ENCODE measurements around the gene PAFAH1B2. TPM values are rescaled to one million over a fixed set of nuclear protein-coding genes. Genes with fewer than 3 reads are reported as not detected.
A peak's percentile ranks its signal among the peaks of the same experiment; 100 is the strongest.

The PAFAH1B2 gene
- total RNA-seq, 1 donor: 151 TPM

DNA sequence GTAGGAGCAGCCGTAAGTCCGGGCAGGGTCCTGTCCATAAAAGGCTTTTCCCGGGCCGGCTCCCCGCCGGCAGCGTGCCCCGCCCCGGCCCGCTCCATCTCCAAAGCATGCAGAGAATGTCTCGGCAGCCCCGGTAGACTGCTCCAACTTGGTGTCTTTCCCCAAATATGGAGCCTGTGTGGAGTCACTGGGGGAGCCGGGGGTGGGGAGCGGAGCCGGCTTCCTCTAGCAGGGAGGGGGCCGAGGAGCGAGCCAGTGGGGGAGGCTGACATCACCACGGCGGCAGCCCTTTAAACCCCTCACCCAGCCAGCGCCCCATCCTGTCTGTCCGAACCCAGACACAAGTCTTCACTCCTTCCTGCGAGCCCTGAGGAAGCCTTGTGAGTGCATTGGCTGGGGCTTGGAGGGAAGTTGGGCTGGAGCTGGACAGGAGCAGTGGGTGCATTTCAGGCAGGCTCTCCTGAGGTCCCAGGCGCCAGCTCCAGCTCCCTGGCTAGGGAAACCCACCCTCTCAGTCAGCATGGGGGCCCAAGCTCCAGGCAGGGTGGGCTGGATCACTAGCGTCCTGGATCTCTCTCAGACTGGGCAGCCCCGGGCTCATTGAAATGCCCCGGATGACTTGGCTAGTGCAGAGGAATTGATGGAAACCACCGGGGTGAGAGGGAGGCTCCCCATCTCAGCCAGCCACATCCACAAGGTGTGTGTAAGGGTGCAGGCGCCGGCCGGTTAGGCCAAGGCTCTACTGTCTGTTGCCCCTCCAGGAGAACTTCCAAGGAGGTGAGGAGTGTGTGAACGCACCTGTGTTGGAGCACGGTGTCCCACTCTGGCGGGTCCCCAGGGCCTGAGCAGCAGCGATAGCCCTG, 55.2 kb downstream of the PAFAH1B2 start, which contains the start of gene TAGLN:
TAGLN (plus strand) TSS at position 318 of the 863 bp plus-strand sequence. CDS start 3,644 bp downstream, outside the sequence.
- Histone ChIP-seq H3K79me2 (ENCODE audit: insufficient read depth, low read length) (peaks cover 64% of the 10 kb centered on the region), H3K4me1 (ENCODE audit: insufficient read depth, low read length) (peaks cover 34% of the 10 kb centered on the region), H4K20me1 (ENCODE audit: insufficient read depth, low read length) (peaks cover 49% of the 10 kb centered on the region), H3K36me3 (ENCODE audit: insufficient read depth, low read length) (peaks cover 62% of the 10 kb centered on the region), H3K27me3 (ENCODE audit: insufficient read depth, low read length) (no peaks in the 10 kb centered on the region), H3K4me2 (ENCODE audit: insufficient read depth, low read length) (peak within 1 kb of the TSS; percentile 91), H2AFZ (ENCODE audit: low read length) (no peak within 1 kb of the TSS), H3K9me3 (ENCODE audit: low read depth, low read length) (no peaks in the 10 kb centered on the region), H3K27ac (ENCODE audit: low read depth, low read length) (peak within 1 kb of the TSS; percentile 96), H3K4me3 (ENCODE audit: insufficient read depth, low read length) (peak within 1 kb of the TSS; percentile 96)
- peak; percentile 97 for DNase-seq (ENCODE audit: insufficient read length, low spot score, missing footprints)
- TF ChIP-seq, protein P1, sequence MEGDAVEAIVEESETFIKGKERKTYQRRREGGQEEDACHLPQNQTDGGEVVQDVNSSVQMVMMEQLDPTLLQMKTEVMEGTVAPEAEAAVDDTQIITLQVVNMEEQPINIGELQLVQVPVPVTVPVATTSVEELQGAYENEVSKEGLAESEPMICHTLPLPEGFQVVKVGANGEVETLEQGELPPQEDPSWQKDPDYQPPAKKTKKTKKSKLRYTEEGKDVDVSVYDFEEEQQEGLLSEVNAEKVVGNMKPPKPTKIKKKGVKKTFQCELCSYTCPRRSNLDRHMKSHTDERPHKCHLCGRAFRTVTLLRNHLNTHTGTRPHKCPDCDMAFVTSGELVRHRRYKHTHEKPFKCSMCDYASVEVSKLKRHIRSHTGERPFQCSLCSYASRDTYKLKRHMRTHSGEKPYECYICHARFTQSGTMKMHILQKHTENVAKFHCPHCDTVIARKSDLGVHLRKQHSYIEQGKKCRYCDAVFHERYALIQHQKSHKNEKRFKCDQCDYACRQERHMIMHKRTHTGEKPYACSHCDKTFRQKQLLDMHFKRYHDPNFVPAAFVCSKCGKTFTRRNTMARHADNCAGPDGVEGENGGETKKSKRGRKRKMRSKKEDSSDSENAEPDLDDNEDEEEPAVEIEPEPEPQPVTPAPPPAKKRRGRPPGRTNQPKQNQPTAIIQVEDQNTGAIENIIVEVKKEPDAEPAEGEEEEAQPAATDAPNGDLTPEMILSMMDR (IDR thresholded peaks at IDR 0.05; ENCODE audit: extremely low read depth, low read depth, low read length): no peak

GRCh38 chr11:117199916-117200812, 56.1 kb downstream of the PAFAH1B2 start:
- Histone ChIP-seq H3K4me1 (ENCODE audit: insufficient read depth, low read length) (peaks cover 37% of the 10 kb centered on the region), H3K27ac (ENCODE audit: low read depth, low read length) (peak overlapping the region; percentile 96), H3K4me2 (ENCODE audit: insufficient read depth, low read length) (peak overlapping the region; percentile 91), H3K36me3 (ENCODE audit: insufficient read depth, low read length) (peaks cover 67% of the 10 kb centered on the region), H3K79me2 (ENCODE audit: insufficient read depth, low read length) (peaks cover 68% of the 10 kb centered on the region), H3K4me3 (ENCODE audit: insufficient read depth, low read length) (peak overlapping the region; percentile 96), H4K20me1 (ENCODE audit: insufficient read depth, low read length) (peaks cover 57% of the 10 kb centered on the region), H3K9me3 (ENCODE audit: low read depth, low read length) (no peaks in the 10 kb centered on the region), H2AFZ (ENCODE audit: low read length) (no peak overlapping the region), H3K27me3 (ENCODE audit: insufficient read depth, low read length) (no peaks in the 10 kb centered on the region)
- TF ChIP-seq, protein P1 (IDR thresholded peaks at IDR 0.05; ENCODE audit: extremely low read depth, low read depth, low read length): no peak
- peak; percentile 78 for DNase-seq (ENCODE audit: insufficient read length, low spot score, missing footprints)

DNA sequence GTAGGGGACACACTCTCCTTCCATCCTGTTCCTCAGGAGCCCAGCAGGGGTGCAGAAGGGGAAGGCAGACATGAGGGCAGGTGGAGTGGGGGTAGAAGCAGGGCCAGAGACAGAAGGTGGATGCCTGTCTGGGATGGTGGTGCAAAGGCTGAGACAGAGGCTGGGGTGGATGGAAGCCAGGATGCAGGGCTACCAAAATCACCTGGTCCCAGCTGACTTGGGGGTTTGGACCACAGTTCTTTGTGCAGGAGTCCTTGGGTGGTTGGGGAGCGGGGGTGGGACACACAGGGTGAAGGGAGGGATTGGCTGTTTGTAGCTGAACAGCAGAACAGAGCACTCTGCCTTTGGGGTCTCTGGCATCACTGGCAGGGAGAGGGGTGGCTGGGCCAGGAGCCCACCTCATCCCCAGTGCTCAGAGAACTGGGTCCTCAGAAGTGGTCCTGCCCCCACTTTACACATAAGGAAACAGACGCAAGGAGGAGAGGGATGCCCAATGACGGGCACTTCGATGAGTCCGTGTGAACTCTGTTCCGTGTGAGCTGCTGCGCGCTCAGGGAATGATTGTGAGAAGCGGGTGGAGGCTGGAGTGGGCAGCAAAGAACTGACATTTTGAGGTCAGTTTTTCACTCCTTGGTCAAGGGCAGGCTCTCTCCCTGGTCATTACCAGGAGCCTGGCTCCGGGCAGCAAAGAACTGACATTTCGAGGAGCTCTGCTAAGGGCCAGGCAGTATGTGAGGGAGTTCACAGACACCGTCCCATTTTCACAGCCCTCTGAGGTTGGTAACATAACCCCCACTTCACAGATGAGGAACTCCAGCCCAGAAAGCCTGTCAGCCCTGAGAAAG, 56.9 kb downstream of the PAFAH1B2 start:
- Histone ChIP-seq H3K4me3 (ENCODE audit: insufficient read depth, low read length) (peak overlapping the region; percentile 96), H3K4me2 (ENCODE audit: insufficient read depth, low read length) (peak overlapping the region; percentile 91), H3K36me3 (ENCODE audit: insufficient read depth, low read length) (peaks cover 64% of the 10 kb centered on the region), H2AFZ (ENCODE audit: low read length) (no peak overlapping the region), H3K79me2 (ENCODE audit: insufficient read depth, low read length) (peaks cover 69% of the 10 kb centered on the region), H3K27ac (ENCODE audit: low read depth, low read length) (peak overlapping the region; percentile 96), H4K20me1 (ENCODE audit: insufficient read depth, low read length) (peaks cover 59% of the 10 kb centered on the region), H3K9me3 (ENCODE audit: low read depth, low read length) (no peaks in the 10 kb centered on the region), H3K4me1 (ENCODE audit: insufficient read depth, low read length) (peaks cover 39% of the 10 kb centered on the region), H3K27me3 (ENCODE audit: insufficient read depth, low read length) (no peaks in the 10 kb centered on the region)
- TF ChIP-seq, protein P1 (IDR thresholded peaks at IDR 0.05; ENCODE audit: extremely low read depth, low read depth, low read length): peak; percentile 15
- peak; percentile 82 for DNase-seq (ENCODE audit: insufficient read length, low spot score, missing footprints)
